Adrenal gland (tissue), 5 donors: ENCODE results near the gene PRKCZ.

Experiments
- CTCF ChIP-seq, 6 experiments: fragments of 450-650 bp in 4 of 6; fragments of 200-600 bp in 2 of 6; sonication (generic) in 1 of 6; IDR thresholded peaks; 1 replicate in 5 of 6; 2 replicates in 1 of 6; pipeline versions ENCODE4 v1.5.1 to v1.8.0; 2016 to 2021; ENCODE audit warnings: antibody characterized with exemption in 6 of 6, mild to moderate bottlenecking in 2 of 6, moderate library complexity in 1 of 6
- POLR2A ChIP-seq, 2 donors: fragments of 450-650 bp; IDR thresholded peaks; one replicate each; pipeline ENCODE4 v1.6.1; 2017; ENCODE audit warnings: antibody characterized with exemption in 2 of 2, mild to moderate bottlenecking in 2 of 2, moderate library complexity in 1 of 2
- donor health status: DM: no; HTN: no; CAD: no.

- TF ChIP-seq CTCF (IDR thresholded peaks at IDR 0.05) (no peak), POLR2A (IDR thresholded peaks at IDR 0.05) (no peak)
These were observed 8.3 kb upstream of the PRKCZ start for GRCh38 chr1:2041887-2042286.
